Measurements from ENCODE around the gene KLK11.

KLK11 gene

GRCh38 chr19:51026554-51026831 is at the start of gene KLK11:
Gene KLK11, minus strand, starts transcription at chr19:51026616. Its CDS starts 985 bp downstream, at chr19:51025631.
- no peak for DNase-seq (ENCODE audit: low read depth in 2 of 3, low spot score in 1 of 3)

- DNase-seq (ENCODE audit: low read depth in 2 of 3, low spot score in 1 of 3) = no peak
These were observed 49.6 kb upstream of the KLK11 start for GRCh38 chr19:51075998-51076397.

DNA sequence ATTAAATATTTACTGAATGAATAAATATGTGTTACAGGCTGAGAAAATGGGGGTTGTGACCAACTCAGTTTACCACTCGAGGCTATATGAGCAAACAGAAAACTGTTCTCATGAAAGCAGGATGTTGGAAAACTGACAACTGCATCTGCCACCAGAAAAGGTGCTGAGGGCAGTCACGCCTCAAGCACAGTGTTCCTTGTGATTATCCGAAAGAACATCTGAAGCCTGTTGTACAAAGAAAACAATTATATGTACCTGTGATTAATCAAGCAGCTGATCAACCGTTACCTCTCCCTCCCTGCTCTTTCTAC is 44.6 kb upstream of the KLK11 start:
- no peak for DNase-seq (ENCODE audit: low read depth in 2 of 3, low spot score in 1 of 3)

- no peak for DNase-seq (ENCODE audit: low read depth in 2 of 3, low spot score in 1 of 3)
These were observed 44.1 kb upstream of the KLK11 start for GRCh38 chr19:51070334-51071094.

GRCh38 chr19:51066393-51067186 is 40.2 kb upstream of the KLK11 start:
- DNase-seq (ENCODE audit: low read depth in 2 of 3, low spot score in 1 of 3) = no peak

DNA sequence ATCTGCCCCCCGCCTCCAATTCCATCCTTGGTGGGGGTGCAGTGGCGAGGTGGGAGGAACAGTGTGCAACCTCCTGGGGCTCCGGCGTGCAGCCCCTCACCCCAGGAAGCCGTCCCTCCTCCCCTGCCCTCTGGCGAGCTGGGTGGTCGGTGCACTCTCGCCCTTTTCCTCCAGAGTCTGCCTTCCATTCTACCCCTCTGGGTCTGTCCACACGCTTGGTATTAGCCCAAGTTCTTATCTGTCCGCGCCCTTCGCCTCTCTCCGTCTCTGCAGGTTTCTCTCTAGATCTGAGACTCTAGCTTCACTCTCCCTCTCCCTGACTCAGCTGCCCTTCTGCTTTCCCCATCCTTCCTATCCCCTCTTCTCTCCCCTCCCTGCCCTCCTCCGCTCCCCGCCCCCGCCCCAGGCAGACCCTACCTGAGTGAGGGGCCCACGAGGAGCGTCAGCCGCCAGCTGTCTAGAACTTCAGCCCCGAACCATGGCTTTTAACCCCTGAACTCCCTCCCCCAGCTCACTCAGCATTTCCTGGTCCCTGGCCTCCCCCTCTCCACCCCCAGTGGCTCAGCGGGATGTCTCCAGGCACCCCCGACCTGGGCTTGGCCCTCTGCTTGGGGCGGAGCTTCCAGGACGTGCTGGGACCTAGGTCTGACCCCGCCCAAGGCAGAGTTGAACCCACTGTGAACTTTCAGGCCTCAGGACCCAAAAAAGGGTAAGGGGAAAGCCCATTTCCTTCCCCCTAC is 39.0 kb upstream of the KLK11 start:
- DNase-seq (ENCODE audit: low read depth in 2 of 3, low spot score in 1 of 3) = no peak

DNA sequence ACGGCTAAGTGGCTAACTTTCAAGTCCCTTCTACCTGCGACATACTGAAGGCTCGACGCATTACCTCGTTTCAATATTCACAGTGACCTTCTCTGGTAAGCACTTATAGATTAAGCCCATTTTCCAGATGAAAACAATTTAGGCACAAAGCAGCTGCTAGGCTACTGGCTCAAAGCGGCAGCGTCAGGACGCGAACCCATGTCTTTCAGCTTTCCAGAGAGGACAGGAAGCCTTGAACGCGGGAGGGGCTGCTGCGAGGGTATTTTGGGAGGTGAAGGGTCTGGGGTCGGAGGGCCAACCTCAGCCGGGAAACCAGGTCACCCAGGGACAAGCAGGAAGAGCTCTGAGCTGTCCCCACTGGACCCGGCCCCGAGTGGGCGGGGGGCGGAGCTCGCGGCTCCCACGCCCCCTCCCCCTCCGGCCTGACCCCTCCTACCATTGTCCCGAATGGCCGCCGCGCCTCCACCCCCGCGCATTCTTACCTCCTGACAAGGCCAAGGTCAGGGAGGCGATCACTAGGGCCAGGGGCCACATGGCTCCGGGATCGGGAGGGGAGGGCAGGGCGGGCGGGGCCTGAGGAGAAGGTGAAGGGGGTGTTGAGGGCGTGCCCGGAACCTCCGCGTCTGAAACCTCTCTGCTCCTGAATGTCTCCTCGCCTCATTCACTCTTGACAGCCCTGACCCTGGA is 38.3 kb upstream of the KLK11 start, which contains the start of gene KLK13:
Gene KLK13, minus strand, starts transcription at position 559 of the 687 bp plus-strand sequence. Its CDS starts 25 bp downstream, at position 534.
- no peak for DNase-seq (ENCODE audit: low read depth in 2 of 3, low spot score in 1 of 3)

GRCh38 chr19:51063664-51064063 is 37.2 kb upstream of the KLK11 start:
- no peak for DNase-seq (ENCODE audit: low read depth in 2 of 3, low spot score in 1 of 3)

GRCh38 chr19:51060973-51061372 is 34.6 kb upstream of the KLK11 start:
- DNase-seq (ENCODE audit: low read depth in 2 of 3, low spot score in 1 of 3) = no peak

GRCh38 chr19:51060336-51060735 is 33.9 kb upstream of the KLK11 start:
- DNase-seq (ENCODE audit: low read depth in 2 of 3, low spot score in 1 of 3) = no peak

DNA sequence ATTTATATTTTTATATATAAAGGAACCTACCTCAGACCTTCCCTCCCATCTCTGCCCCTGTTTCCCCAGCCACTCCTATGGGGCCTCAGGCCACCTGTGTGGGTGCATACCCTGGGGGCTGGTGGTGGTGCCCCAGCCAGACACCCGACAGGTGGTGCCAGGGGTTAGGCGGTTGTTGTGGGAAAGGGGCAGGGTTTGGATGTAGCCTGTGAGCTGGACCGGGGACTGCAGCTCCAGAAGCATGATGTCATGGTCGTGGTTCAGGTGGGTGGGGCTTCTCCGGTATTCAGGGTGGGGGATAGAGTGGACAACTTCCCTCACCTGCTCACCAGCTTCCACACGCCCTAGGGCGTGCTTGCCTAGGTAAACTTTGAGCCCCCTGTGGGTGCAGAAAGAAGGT is 33.3 kb upstream of the KLK11 start:
- no peak for DNase-seq (ENCODE audit: low read depth in 2 of 3, low spot score in 1 of 3)

DNA sequence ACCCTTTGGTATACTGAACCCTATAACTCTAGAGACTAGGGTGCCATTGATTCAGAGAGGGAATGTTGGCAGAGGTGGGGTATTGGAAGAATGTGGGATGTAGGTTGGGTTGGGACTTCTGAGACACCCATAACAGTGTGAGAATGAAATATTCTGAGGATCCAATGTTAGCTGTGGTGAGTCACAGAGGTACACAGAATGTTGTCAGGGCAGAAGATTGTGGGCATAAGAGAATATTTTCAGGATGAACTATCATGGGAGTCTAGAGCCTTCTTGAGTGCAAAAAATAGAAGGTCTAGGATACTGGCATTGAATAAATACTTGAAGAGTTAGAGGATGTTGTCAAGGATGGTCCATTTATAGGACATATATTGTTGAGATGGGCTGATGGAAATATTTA is 29.4 kb upstream of the KLK11 start:
- DNase-seq (ENCODE audit: low read depth in 2 of 3, low spot score in 1 of 3) = no peak

- no peak for DNase-seq (ENCODE audit: low read depth in 2 of 3, low spot score in 1 of 3)
These were observed 20.6 kb upstream of the KLK11 start for GRCh38 chr19:51047031-51047335.

DNA sequence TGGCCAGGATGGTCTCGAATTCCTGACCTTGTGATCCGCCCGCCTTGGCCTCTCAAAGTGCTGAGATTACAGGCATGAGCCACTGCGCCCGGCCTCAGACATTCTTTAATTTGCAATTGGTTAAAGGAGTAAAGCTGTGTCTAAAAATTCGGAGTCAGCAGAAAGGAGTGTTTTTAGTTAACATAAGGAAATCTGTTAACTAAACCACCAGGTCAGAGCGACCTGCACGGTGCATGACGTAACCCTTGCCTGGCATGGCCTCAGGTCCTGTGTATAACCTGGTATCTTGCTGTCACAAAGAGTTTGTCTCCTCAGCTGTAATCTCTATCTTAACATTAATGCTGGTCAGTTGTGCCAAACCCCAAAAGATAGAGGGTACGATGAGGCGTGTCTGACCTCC is 17.9 kb upstream of the KLK11 start:
- DNase-seq (ENCODE audit: low read depth in 2 of 3, low spot score in 1 of 3) = no peak

DNA sequence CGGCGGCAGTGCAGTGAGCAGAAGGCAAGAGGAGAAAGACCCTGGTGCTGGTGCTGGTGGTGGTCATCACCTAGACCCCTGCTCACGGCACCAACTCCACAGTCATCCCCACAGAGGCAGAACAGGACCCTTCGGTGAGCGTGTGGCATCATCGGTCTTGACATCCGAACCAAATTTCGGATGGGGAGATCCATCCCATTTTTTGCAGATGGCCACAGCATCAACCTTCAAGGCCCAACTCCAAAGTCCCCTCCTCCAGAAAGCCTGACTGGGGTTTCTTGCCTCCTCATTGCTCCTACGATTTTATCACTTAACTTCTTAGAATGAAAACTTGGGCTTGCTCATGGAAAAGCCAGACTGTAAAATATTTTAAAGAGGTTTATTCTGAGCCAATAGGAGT is 17.1 kb upstream of the KLK11 start:
- DNase-seq (ENCODE audit: low read depth in 2 of 3, low spot score in 1 of 3) = no peak

- DNase-seq (ENCODE audit: low read depth in 2 of 3, low spot score in 1 of 3) = no peak
These were observed 13.7 kb upstream of the KLK11 start for GRCh38 chr19:51040151-51040550.

GRCh38 chr19:51036519-51036918 is 10.1 kb upstream of the KLK11 start:
- no peak for DNase-seq (ENCODE audit: low read depth in 2 of 3, low spot score in 1 of 3)

GRCh38 chr19:51034704-51035103 is 8.3 kb upstream of the KLK11 start, which contains the start of gene KLK12:
Gene KLK12, minus strand, starts transcription at chr19:51035002. Its CDS starts 381 bp downstream, at chr19:51034621.
- no peak for DNase-seq (ENCODE audit: low read depth in 2 of 3, low spot score in 1 of 3)

GRCh38 chr19:51031880-51032225 is 5.4 kb upstream of the KLK11 start:
- DNase-seq (ENCODE audit: low read depth in 2 of 3, low spot score in 1 of 3) = no peak

- no peak for DNase-seq (ENCODE audit: low read depth in 2 of 3, low spot score in 1 of 3)
These were observed 4.9 kb upstream of the KLK11 start for GRCh38 chr19:51031220-51031879.

DNA sequence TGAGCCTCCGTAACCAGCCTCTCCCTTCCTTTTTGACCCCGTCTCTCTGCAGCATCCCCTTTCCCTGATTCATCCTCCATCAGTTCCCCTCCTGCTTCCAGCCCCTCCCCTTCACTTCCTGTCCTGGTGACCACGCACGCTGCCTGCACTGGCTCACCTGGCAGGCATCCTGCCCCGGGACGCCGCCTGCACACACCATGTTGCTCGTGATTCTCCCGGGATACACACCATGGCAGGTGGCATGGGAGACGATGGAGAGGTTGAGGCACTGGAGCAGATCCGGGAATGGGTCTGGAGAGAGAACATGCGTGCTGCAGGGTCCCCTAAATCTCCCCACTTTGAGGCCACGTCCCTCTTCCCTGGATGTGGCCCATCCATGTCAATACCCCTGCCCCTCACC is 4.2 kb upstream of the KLK11 start:
- no peak for DNase-seq (ENCODE audit: low read depth in 2 of 3, low spot score in 1 of 3)

Data from stimulated activated CD4-positive, alpha-beta T cell treated with anti-CD3 and anti-CD28 coated beads, Interleukin-12 subunit alpha, Interleukin-12 subunit beta, amount 100 ng/mL, for 48 hours (primary cell).